Mucosa of rectum (tissue), 2 donors: ENCODE results near the gene CDAN1.

Source experiments
- H3K27ac ChIP-seq, 2 donors: one replicate each; pipeline ENCODE4 v1.7.0; 2013; ENCODE audit warnings: inconsistent platforms in 2 of 2, low read depth in 2 of 2, low read length in 2 of 2
- H3K27me3 ChIP-seq, 2 donors: one replicate each; pipeline ENCODE4 v1.7.0; 2013; ENCODE audit warnings: low read length in 2 of 2; ENCODE audit not compliant: control insufficient read depth in 2 of 2, insufficient read depth in 2 of 2
- H3K36me3 ChIP-seq, 2 donors: one replicate each; pipeline ENCODE4 v1.7.0; 2013; ENCODE audit warnings: low read length in 2 of 2; ENCODE audit not compliant: control insufficient read depth in 2 of 2, insufficient read depth in 2 of 2
- H3K4me1 ChIP-seq, 2 donors: one replicate each; pipeline ENCODE4 v1.7.0; 2013; ENCODE audit warnings: low read length in 2 of 2, mild to moderate bottlenecking in 1 of 2; ENCODE audit not compliant: control insufficient read depth in 2 of 2, insufficient read depth in 2 of 2
- H3K4me3 ChIP-seq, 2 donors: one replicate each; pipeline ENCODE4 v1.7.0; 2013; ENCODE audit warnings: low read length in 2 of 2
- H3K9ac ChIP-seq, 2 donors: one replicate each; pipeline ENCODE4 v1.7.0; 2013; ENCODE audit warnings: low read length in 2 of 2, low read depth in 1 of 2, mild to moderate bottlenecking in 1 of 2
- H3K9me3 ChIP-seq, 2 donors: one replicate each; pipeline ENCODE4 v1.7.0; 2013; ENCODE audit warnings: low read length in 2 of 2; ENCODE audit not compliant: control insufficient read depth in 2 of 2
- donor health status: healthy.
- donor health status: Normal muscosa, but diverticular disease.

The CDAN1 gene

DNA sequence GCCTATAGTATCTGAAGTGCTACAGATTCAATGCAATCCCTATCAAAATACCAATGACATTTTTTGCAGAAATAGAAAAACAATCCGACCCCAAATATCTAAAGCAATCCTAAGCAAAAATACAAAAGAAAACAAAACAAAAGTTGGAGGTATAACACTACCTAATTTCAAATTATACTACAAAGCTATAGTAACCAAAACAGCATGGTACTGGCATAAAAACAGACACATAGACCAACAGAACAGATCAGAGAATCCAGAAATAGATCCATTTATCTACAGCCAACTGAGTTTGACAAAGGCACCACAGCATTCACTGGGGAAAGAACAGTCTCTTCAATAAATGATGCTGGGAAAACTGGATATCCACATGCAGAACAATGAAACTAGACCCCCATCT lies 23.8 kb upstream of the CDAN1 start:
- no peaks in the 10 kb centered on the region for H3K4me1 ChIP-seq
- no peak overlapping the region for H3K27ac ChIP-seq
- peaks cover 0 to 2% of the 10 kb centered on the region in 2 donors for H3K9me3 ChIP-seq
- no peak overlapping the region for H3K4me3 ChIP-seq
- no peak overlapping the region for H3K9ac ChIP-seq
- H3K27me3 ChIP-seq: no peaks in the 10 kb centered on the region
- no peaks in the 10 kb centered on the region for H3K36me3 ChIP-seq

- Histone ChIP-seq H3K9ac (no peak overlapping the region), H3K9me3 (peaks cover 0 to 2% of the 10 kb centered on the region in 2 donors)
Measured at GRCh38 chr15:42759093-42759492, 22.2 kb upstream of the CDAN1 start.

GRCh38 chr15:42750306-42750705 lies 13.4 kb upstream of the CDAN1 start:
- no peak overlapping the region for H3K4me3 ChIP-seq
- H3K9me3 ChIP-seq: no peaks in the 10 kb centered on the region
- no peak overlapping the region for H3K27ac ChIP-seq
- H3K9ac ChIP-seq: no peak overlapping the region
- H3K4me1 ChIP-seq: no peaks in the 10 kb centered on the region
- no peaks in the 10 kb centered on the region for H3K27me3 ChIP-seq
- H3K36me3 ChIP-seq: peaks cover 4 to 23% of the 10 kb centered on the region in 2 donors

More at GRCh38 chr15:42759093-42759492, 22.2 kb upstream of the CDAN1 start:
- Histone ChIP-seq H3K4me3 (no peak overlapping the region), H3K27me3 (no peaks in the 10 kb centered on the region), H3K27ac (no peak overlapping the region), H3K36me3 (no peaks in the 10 kb centered on the region), H3K4me1 (no peaks in the 10 kb centered on the region)

- no peaks in the 10 kb centered on the region for H3K4me1 ChIP-seq
Measured at GRCh38 chr15:42749266-42749665, 12.3 kb upstream of the CDAN1 start.

GRCh38 chr15:42744195-42744594 lies 7.3 kb upstream of the CDAN1 start:
- Histone ChIP-seq H3K4me1 (no peaks in the 10 kb centered on the region), H3K4me3 (no peak overlapping the region), H3K9ac (no peak overlapping the region), H3K27me3 (no peaks in the 10 kb centered on the region), H3K9me3 (no peaks in the 10 kb centered on the region), H3K36me3 (peaks cover 7 to 9% of the 10 kb centered on the region in 2 donors), H3K27ac (no peak overlapping the region)

More at GRCh38 chr15:42749266-42749665, 12.3 kb upstream of the CDAN1 start:
- H3K9ac ChIP-seq: no peak overlapping the region
- H3K36me3 ChIP-seq: peaks cover 7 to 23% of the 10 kb centered on the region in 2 donors
- H3K27ac ChIP-seq: no peak overlapping the region
- no peaks in the 10 kb centered on the region for H3K27me3 ChIP-seq
- H3K9me3 ChIP-seq: no peaks in the 10 kb centered on the region
- no peak overlapping the region for H3K4me3 ChIP-seq

DNA sequence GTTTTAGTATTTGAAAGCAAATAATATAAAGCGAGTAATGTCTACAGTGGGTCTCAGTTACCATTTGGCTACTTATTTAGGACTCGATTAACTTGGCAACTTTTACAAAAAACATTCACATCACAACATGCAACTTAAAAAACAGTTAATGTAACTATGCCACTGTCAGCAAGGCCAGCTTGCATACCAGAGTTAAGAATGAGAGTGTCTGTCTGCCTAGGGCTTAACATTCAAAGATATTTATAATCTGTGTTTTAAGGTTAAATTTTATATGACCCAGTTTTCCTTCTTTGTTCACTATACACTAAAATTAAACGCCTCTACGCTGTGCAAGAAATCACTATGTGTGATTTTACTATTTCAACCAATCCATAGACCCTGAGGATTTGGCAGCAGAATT lies 5.2 kb upstream of the CDAN1 start:
- H3K4me3 ChIP-seq: no peak overlapping the region
- no peak overlapping the region for H3K27ac ChIP-seq
- H3K4me1 ChIP-seq: peaks cover 1 to 5% of the 10 kb centered on the region in 2 donors
- no peaks in the 10 kb centered on the region for H3K9me3 ChIP-seq
- H3K27me3 ChIP-seq: no peaks in the 10 kb centered on the region
- H3K36me3 ChIP-seq: peaks cover 7 to 9% of the 10 kb centered on the region in 2 donors
- no peak overlapping the region for H3K9ac ChIP-seq

- no peaks in the 10 kb centered on the region for H3K9me3 ChIP-seq
- no peaks in the 10 kb centered on the region for H3K27me3 ChIP-seq
- H3K9ac ChIP-seq: no peak overlapping the region
- H3K4me3 ChIP-seq: no peak overlapping the region
- H3K27ac ChIP-seq: no peak overlapping the region
- H3K4me1 ChIP-seq: peaks cover 2 to 6% of the 10 kb centered on the region in 2 donors
- H3K36me3 ChIP-seq: peaks cover 7 to 9% of the 10 kb centered on the region in 2 donors
Measured at GRCh38 chr15:42741710-42742109, 4.8 kb upstream of the CDAN1 start.

DNA sequence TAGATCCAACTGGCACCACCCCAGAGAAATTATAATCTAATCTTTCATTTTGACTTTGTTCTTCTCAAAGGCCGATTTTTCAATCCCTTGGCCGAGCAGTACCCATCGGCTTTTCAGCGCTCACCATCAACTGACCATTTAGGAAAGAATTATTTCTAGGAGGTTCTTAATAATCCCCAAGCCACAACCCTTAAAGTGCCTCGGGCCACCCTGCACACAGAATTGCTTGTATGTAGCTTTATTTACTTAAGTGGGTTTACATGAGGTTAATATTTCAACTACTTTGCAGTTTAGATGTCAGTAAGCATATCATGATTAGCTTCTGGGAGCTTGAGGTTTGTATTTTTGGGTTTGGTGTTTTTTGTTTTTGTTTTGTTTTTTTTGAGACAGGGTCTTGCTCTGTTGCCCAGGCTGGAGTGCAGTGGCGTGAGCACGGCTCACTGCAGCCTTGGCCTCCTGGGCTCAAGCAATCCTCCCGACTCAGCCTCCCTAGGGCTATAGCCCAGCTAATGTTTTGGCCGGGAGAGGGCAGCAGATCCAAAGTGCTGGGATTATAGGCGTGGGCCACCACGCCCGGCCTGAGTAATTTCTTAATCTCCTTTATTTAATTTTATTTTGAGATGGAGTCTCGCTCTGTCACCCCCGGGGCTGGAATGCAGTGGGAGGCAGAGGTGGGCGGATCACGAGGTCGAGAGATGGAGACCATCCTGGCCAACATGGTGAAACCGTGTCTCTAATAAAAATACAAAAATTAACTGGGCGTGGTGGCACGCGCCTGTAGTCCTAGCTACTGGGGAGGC lies 801 bp upstream of the CDAN1 start:
- Histone ChIP-seq H3K9me3 (no peaks in the 10 kb centered on the region), H3K4me3 (peak overlapping the region; percentile 78 to 96), H3K9ac (peak overlapping the region; percentile 89 to 92), H3K27ac (peak overlapping the region; percentile 86 to 89), H3K27me3 (no peaks in the 10 kb centered on the region), H3K36me3 (peaks cover 13 to 14% of the 10 kb centered on the region in 2 donors), H3K4me1 (peaks cover 7 to 15% of the 10 kb centered on the region in 2 donors)

GRCh38 chr15:42736178-42736792 lies 643 bp downstream of the CDAN1 start:
- Histone ChIP-seq H3K4me3 (peak overlapping the region; percentile 82 to 96), H3K36me3 (peaks cover 27 to 29% of the 10 kb centered on the region in 2 donors), H3K27me3 (no peaks in the 10 kb centered on the region), H3K27ac (peak overlapping the region; percentile 74 to 89), H3K9ac (peak overlapping the region; percentile 78 to 92), H3K4me1 (peaks cover 7 to 15% of the 10 kb centered on the region in 2 donors), H3K9me3 (no peaks in the 10 kb centered on the region)
